CD14-positive monocyte (primary cell): ENCODE data around the gene CYTH3. TPM values are rescaled to one million over a fixed set of nuclear protein-coding genes. Genes with fewer than 3 reads are reported as not detected.

Experiments
- DNase-seq, 3 donors: peaks; one replicate each; pipeline ENCODE4 v3.0.0-alpha.2; 2011 to 2022
- H2AFZ ChIP-seq: 2 replicates; pipeline ENCODE4 v1.6.0; 2012; ENCODE audit warnings: mild to moderate bottlenecking, low read depth, low read length, inconsistent platforms; ENCODE audit not compliant: insufficient read depth, poor library complexity, severe bottlenecking
- H3K27ac ChIP-seq, 2 donors: 1 replicate in 1 of 2; 2 replicates in 1 of 2; pipeline ENCODE4 v1.5.1; 2012 to 2013; ENCODE audit warnings: low read length in 2 of 2, control low read depth in 1 of 2, inconsistent platforms in 1 of 2, low read depth in 1 of 2, mild to moderate bottlenecking in 1 of 2
- H3K27me3 ChIP-seq, 2 donors: one replicate each; pipeline versions ENCODE4 v1.6.0 to v1.6.1; 2011 to 2013; ENCODE audit warnings: low read length in 2 of 2; ENCODE audit not compliant: control insufficient read depth in 2 of 2, insufficient read depth in 2 of 2
- H3K36me3 ChIP-seq, 2 donors: replicated peaks in 1 of 2; 1 replicate in 1 of 2; 2 replicates in 1 of 2; pipeline versions ENCODE4 v1.5.1 to v1.6.1; 2012 to 2013; ENCODE audit warnings: low read length in 2 of 2, control low read depth in 1 of 2, inconsistent platforms in 1 of 2, mild to moderate bottlenecking in 1 of 2; ENCODE audit not compliant: insufficient read depth in 2 of 2, control insufficient read depth in 1 of 2
- H3K4me1 ChIP-seq, 2 donors: 1 replicate in 1 of 2; 2 replicates in 1 of 2; pipeline versions ENCODE4 v1.5.1 to v1.6.1; 2012 to 2013; ENCODE audit warnings: low read length in 2 of 2, control low read depth in 1 of 2, inconsistent platforms in 1 of 2, mild to moderate bottlenecking in 1 of 2, moderate library complexity in 1 of 2; ENCODE audit not compliant: insufficient read depth in 2 of 2, control insufficient read depth in 1 of 2
- H3K4me2 ChIP-seq: replicated peaks from 2 replicates; pipeline ENCODE3; 2012; ENCODE audit warnings: low read length, moderate library complexity, mild to moderate bottlenecking; ENCODE audit not compliant: poor library complexity, severe bottlenecking; ENCODE audit errors: extremely low read depth
- H3K4me3 ChIP-seq, 3 experiments: fragments of 200-600 bp in 1 of 3; sonication (generic) in 1 of 3; replicated peaks in 1 of 3; 1 replicate in 2 of 3; 2 replicates in 1 of 3; pipeline ENCODE4 v1.5.1; 2011 to 2013; ENCODE audit warnings: low read length in 3 of 3, mild to moderate bottlenecking in 3 of 3, control low read depth in 2 of 3, low read depth in 2 of 3, inconsistent platforms in 1 of 3, moderate library complexity in 1 of 3
- H3K79me2 ChIP-seq: 2 replicates; pipeline ENCODE4 v1.6.0; 2012; ENCODE audit warnings: mild to moderate bottlenecking, control low read depth, inconsistent platforms, low read length, moderate library complexity; ENCODE audit not compliant: insufficient read depth
- H3K9ac ChIP-seq: 2 replicates; pipeline ENCODE4 v1.6.0; 2017; ENCODE audit warnings: low read length, mild to moderate bottlenecking; ENCODE audit not compliant: insufficient read depth, poor library complexity, severe bottlenecking
- H3K9me3 ChIP-seq, 2 donors: replicated peaks in 1 of 2; 1 replicate in 1 of 2; 2 replicates in 1 of 2; pipeline versions ENCODE4 v1.5.1 to v1.6.1; 2012 to 2013; ENCODE audit warnings: low read length in 2 of 2, control low read depth in 1 of 2; ENCODE audit not compliant: control insufficient read depth in 1 of 2, insufficient read depth in 1 of 2
- H4K20me1 ChIP-seq: 2 replicates; pipeline ENCODE4 v1.6.0; 2012; ENCODE audit warnings: mild to moderate bottlenecking, low read length, control low read depth, moderate library complexity; ENCODE audit not compliant: insufficient read depth
- H3K27ac Mint-ChIP-seq, 7 donors: one replicate each; pipeline ENCODE4 v1.8.0; 2020; ENCODE audit warnings: mild to moderate bottlenecking in 7 of 7, mixed read lengths in 7 of 7, moderate library complexity in 6 of 7, inconsistent platforms in 2 of 7
- H3K27me3 Mint-ChIP-seq, 3 donors: one replicate each; pipeline ENCODE4 v1.8.0; 2021 to 2022; ENCODE audit warnings: low read depth in 3 of 3, mild to moderate bottlenecking in 3 of 3, mixed read lengths in 3 of 3, moderate library complexity in 3 of 3, inconsistent platforms in 1 of 3
- H3K36me3 Mint-ChIP-seq, 2 donors: one replicate each; pipeline ENCODE4 v1.8.0; 2020; ENCODE audit warnings: mixed read lengths in 2 of 2, inconsistent platforms in 1 of 2, mild to moderate bottlenecking in 1 of 2
- H3K4me1 Mint-ChIP-seq: one replicate; pipeline ENCODE4 v1.8.0; 2020; ENCODE audit warnings: mild to moderate bottlenecking, mixed read lengths
- H3K4me3 Mint-ChIP-seq, 2 donors: one replicate each; pipeline ENCODE4 v1.8.0; 2020; ENCODE audit warnings: mild to moderate bottlenecking in 2 of 2, mixed read lengths in 2 of 2, moderate library complexity in 1 of 2
- H3K9me3 Mint-ChIP-seq, 7 donors: one replicate each; pipeline ENCODE4 v1.8.0; 2020 to 2022; ENCODE audit warnings: mixed read lengths in 7 of 7, mild to moderate bottlenecking in 6 of 7, moderate library complexity in 6 of 7, inconsistent platforms in 2 of 7
- CTCF ChIP-seq: fragments of 200-600 bp; IDR thresholded peaks from one replicate; pipeline ENCODE4 v1.8.0; 2022; ENCODE audit warnings: antibody characterized with exemption, mild to moderate bottlenecking
- WGBS: methylation state at CpG from one replicate; pipeline ENCODE4 v1.1.5; 2013; ENCODE audit warnings: missing lambda C conversion rate; ENCODE audit not compliant: insufficient coverage; 5-methylcytosine and 5-hydroxymethylcytosine counted together
- intact Hi-C, 2 donors: fragments of 100-400 bp; cut with micrococcal nuclease; formaldehyde crosslinking; loops; one replicate each; pipeline versions ENCODE4 v1.15.0 to v1.15.1; 2023
- polyA plus RNA-seq, 3 donors: library from polyadenylated mRNA; depleted of rRNA in 1 of 3; unstranded in 2 of 3; stranded (reverse) in 1 of 3; fragments of 300-500 nt in 2 of 3; fragments of >200 nt in 1 of 3; fragmentation: Illumina TruSeq in 2 of 3; gene quantifications; 1 replicate in 2 of 3; 2 replicates in 1 of 3; pipeline ENCODE4 v1.2.3, GENCODE V29; 2012 to 2021

The CYTH3 gene
- polyA plus RNA-seq, 3 donors = 1.3 to 8.5 (median 1.4) TPM

DNA sequence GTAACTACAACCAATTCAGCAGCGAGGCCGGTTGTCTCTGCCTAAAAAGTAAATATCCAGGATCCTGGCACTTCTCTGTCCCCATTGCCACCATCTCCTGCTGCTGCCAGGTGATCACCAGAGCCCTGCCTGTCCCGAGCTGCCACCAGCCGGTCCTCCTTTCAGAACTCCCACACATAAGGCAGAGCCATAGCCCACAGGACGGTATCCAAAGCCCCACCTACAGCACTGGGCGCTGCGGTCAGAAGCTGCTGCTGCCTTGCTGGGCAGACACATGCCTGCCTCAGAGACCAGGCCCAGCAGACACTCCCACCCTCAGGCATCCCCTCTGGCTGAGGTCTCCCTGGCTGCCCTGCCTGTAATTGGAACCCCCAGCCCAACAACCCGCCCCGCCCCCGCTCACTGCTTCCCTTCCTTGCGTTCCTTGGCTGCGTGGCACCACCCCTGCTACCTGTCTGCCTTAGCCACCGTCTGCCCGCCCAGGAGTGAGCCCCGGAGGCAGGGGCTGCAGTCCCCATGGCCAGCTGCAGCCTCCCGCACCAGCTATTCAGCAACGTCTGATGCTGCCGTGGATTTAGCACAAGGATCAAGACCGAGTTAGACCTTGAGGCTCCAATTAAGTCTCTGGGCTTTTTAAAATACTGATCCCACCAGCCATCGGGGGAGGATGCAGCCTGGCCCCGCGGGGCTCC is 100.7 kb downstream of the CYTH3 start:
- no peaks in the 10 kb centered on the region for H3K9me3 ChIP-seq
- no peak overlapping the region for H3K4me2 ChIP-seq
- peaks cover 21 to 25% of the 10 kb centered on the region in 2 donors for H3K4me1 ChIP-seq
- no peak overlapping the region for H3K4me3 ChIP-seq
- peaks cover 0 to 3% of the 10 kb centered on the region in 2 donors for H3K27me3 ChIP-seq
- H4K20me1 ChIP-seq = no peaks in the 10 kb centered on the region
- peaks cover 0 to 2% (median 0%) of the 10 kb centered on the region in 7 donors for H3K9me3 Mint-ChIP-seq
- 95% methylated on average over 20 of the region's 22 CpGs for WGBS
- peaks cover 8% of the 10 kb centered on the region in 2 donors for H3K36me3 ChIP-seq
- H2AFZ ChIP-seq = no peak overlapping the region
- peaks cover 27 to 32% of the 10 kb centered on the region in 2 donors for H3K36me3 Mint-ChIP-seq
- H3K9ac ChIP-seq = no peak overlapping the region
- TF ChIP-seq CTCF = no peak
- no peak overlapping the region for H3K27ac Mint-ChIP-seq
- no peak for DNase-seq
- H3K27me3 Mint-ChIP-seq = peaks cover 1 to 15% (median 6%) of the 10 kb centered on the region in 3 donors
- H3K4me1 Mint-ChIP-seq = peaks cover 27% of the 10 kb centered on the region
- intact Hi-C loops = no loop called here
- H3K4me3 Mint-ChIP-seq = no peak overlapping the region
- H3K27ac ChIP-seq = no peak overlapping the region
- H3K79me2 ChIP-seq = no peaks in the 10 kb centered on the region

- Mint-ChIP-seq H3K36me3 (peaks cover 25 to 29% of the 10 kb centered on the region in 2 donors), H3K27me3 (peaks cover 1 to 17% (median 6%) of the 10 kb centered on the region in 3 donors), H3K27ac (no peak overlapping the region), H3K4me1 (peaks cover 20% of the 10 kb centered on the region), H3K4me3 (peak overlapping the region in 1 of 2 donors; percentile 59), H3K9me3 (no peaks in the 10 kb centered on the region)
- TF ChIP-seq CTCF = no peak
- WGBS = 94% methylated on average over 59 of the region's 59 CpGs
- Histone ChIP-seq H3K4me2 (no peak overlapping the region), H3K27me3 (peaks cover 0 to 3% of the 10 kb centered on the region in 2 donors), H3K27ac (no peak overlapping the region), H3K4me1 (peaks cover 12 to 16% of the 10 kb centered on the region in 2 donors), H2AFZ (peak overlapping the region; percentile 13), H3K79me2 (no peaks in the 10 kb centered on the region), H3K9ac (no peak overlapping the region), H3K9me3 (no peaks in the 10 kb centered on the region), H3K4me3 (no peak overlapping the region), H4K20me1 (no peaks in the 10 kb centered on the region), H3K36me3 (peaks cover 8% of the 10 kb centered on the region in 2 donors)
- DNase-seq = peak in 1 of 3 donors; percentile 21
- intact Hi-C loops = no loop called here
Measured at GRCh38 chr7:6170571-6171531, 101.6 kb downstream of the CYTH3 start.
